IPS-20b (cell line): ENCODE data around the gene DLG1.
A peak's percentile ranks its signal among the peaks of the same experiment; 100 is the strongest.

Experiments used
- H3K27ac ChIP-seq: one replicate; pipeline ENCODE4 v1.5.1; 2013; ENCODE audit warnings: low read length
- H3K27me3 ChIP-seq: 2 replicates; pipeline ENCODE4 v1.6.1; 2013; ENCODE audit warnings: mild to moderate bottlenecking, low read length, inconsistent platforms; ENCODE audit not compliant: insufficient read depth
- H3K36me3 ChIP-seq: 2 replicates; pipeline ENCODE4 v1.6.1; 2013; ENCODE audit warnings: low read depth, mild to moderate bottlenecking, inconsistent platforms, low read length, moderate library complexity; ENCODE audit not compliant: insufficient read depth
- H3K4me1 ChIP-seq: 2 replicates; pipeline ENCODE4 v1.6.1; 2013; ENCODE audit warnings: mild to moderate bottlenecking, control low read depth, inconsistent platforms, low read length, moderate library complexity; ENCODE audit not compliant: insufficient read depth
- H3K4me3 ChIP-seq: 2 replicates; pipeline ENCODE4 v1.5.1; 2013; ENCODE audit warnings: mild to moderate bottlenecking, low read length, inconsistent platforms
- H3K9ac ChIP-seq: 2 replicates; pipeline ENCODE4 v1.6.1; 2013; ENCODE audit warnings: low read depth, mild to moderate bottlenecking, inconsistent platforms, low read length, moderate library complexity
- H3K9me3 ChIP-seq: 2 replicates; pipeline ENCODE4 v1.6.1; 2013; ENCODE audit warnings: mild to moderate bottlenecking, low read depth, low read length, inconsistent platforms; ENCODE audit not compliant: insufficient read depth

The DLG1 gene

GRCh38 chr3:197298341-197298944 is at the start of gene DLG1:
DLG1 (minus strand) TSS chr3:197298612; CDS start chr3:197297204, 1,408 bp downstream.
- Histone ChIP-seq H3K27ac (peak within 1 kb of the TSS; percentile 85), H3K9me3 (no peaks in the 10 kb centered on the region), H3K4me1 (peaks cover 14% of the 10 kb centered on the region), H3K36me3 (peaks cover 29% of the 10 kb centered on the region), H3K27me3 (peaks cover 13% of the 10 kb centered on the region; the same call in 1 of the 2 replicates), H3K4me3 (peak within 1 kb of the TSS; percentile 99), H3K9ac (peak within 1 kb of the TSS; percentile 95)

GRCh38 chr3:197348014-197348413 is 49.6 kb upstream of the DLG1 start:
- Histone ChIP-seq H3K36me3 (no peaks in the 10 kb centered on the region), H3K4me1 (peaks cover 3% of the 10 kb centered on the region; the same call in 1 of the 2 replicates), H3K27me3 (no peaks in the 10 kb centered on the region), H3K9ac (no peak overlapping the region), H3K9me3 (no peaks in the 10 kb centered on the region), H3K27ac (no peak overlapping the region), H3K4me3 (no peak overlapping the region)

GRCh38 chr3:197345390-197345789 is 47.0 kb upstream of the DLG1 start:
- Histone ChIP-seq H3K4me1 (no peaks in the 10 kb centered on the region), H3K4me3 (no peak overlapping the region), H3K9me3 (no peaks in the 10 kb centered on the region), H3K27ac (no peak overlapping the region), H3K36me3 (no peaks in the 10 kb centered on the region), H3K27me3 (no peaks in the 10 kb centered on the region), H3K9ac (no peak overlapping the region)

- Histone ChIP-seq H3K36me3 (no peaks in the 10 kb centered on the region), H3K27me3 (no peaks in the 10 kb centered on the region), H3K9ac (no peak overlapping the region), H3K4me1 (no peaks in the 10 kb centered on the region), H3K27ac (no peak overlapping the region), H3K4me3 (no peak overlapping the region), H3K9me3 (no peaks in the 10 kb centered on the region)
These were observed 46.3 kb upstream of the DLG1 start for GRCh38 chr3:197344582-197345318.

- no peaks in the 10 kb centered on the region for H3K4me1 ChIP-seq
- H3K9me3 ChIP-seq: no peaks in the 10 kb centered on the region
- no peak overlapping the region for H3K9ac ChIP-seq
- H3K27me3 ChIP-seq: no peaks in the 10 kb centered on the region
- no peak overlapping the region for H3K4me3 ChIP-seq
- no peaks in the 10 kb centered on the region for H3K36me3 ChIP-seq
- no peak overlapping the region for H3K27ac ChIP-seq
These were observed 45.4 kb upstream of the DLG1 start for GRCh38 chr3:197343656-197344408.

GRCh38 chr3:197343111-197343510 is 44.7 kb upstream of the DLG1 start:
- Histone ChIP-seq H3K4me3 (no peak overlapping the region), H3K27me3 (no peaks in the 10 kb centered on the region), H3K4me1 (no peaks in the 10 kb centered on the region), H3K9ac (no peak overlapping the region), H3K36me3 (no peaks in the 10 kb centered on the region), H3K27ac (no peak overlapping the region), H3K9me3 (no peaks in the 10 kb centered on the region)

- Histone ChIP-seq H3K9ac (no peak overlapping the region), H3K9me3 (no peaks in the 10 kb centered on the region), H3K4me3 (no peak overlapping the region), H3K4me1 (no peaks in the 10 kb centered on the region), H3K27me3 (no peaks in the 10 kb centered on the region), H3K27ac (no peak overlapping the region), H3K36me3 (no peaks in the 10 kb centered on the region)
These were observed 42.1 kb upstream of the DLG1 start for GRCh38 chr3:197340521-197340871.

GRCh38 chr3:197339841-197340520 is 41.6 kb upstream of the DLG1 start:
- H3K4me3 ChIP-seq: no peak overlapping the region
- no peak overlapping the region for H3K27ac ChIP-seq
- H3K9ac ChIP-seq: no peak overlapping the region
- H3K4me1 ChIP-seq: no peaks in the 10 kb centered on the region
- H3K27me3 ChIP-seq: no peaks in the 10 kb centered on the region
- no peaks in the 10 kb centered on the region for H3K9me3 ChIP-seq
- H3K36me3 ChIP-seq: no peaks in the 10 kb centered on the region

- H3K9ac ChIP-seq: no peak overlapping the region
- H3K9me3 ChIP-seq: no peaks in the 10 kb centered on the region
- H3K4me3 ChIP-seq: no peak overlapping the region
- H3K27ac ChIP-seq: no peak overlapping the region
- H3K27me3 ChIP-seq: no peaks in the 10 kb centered on the region
- H3K4me1 ChIP-seq: no peaks in the 10 kb centered on the region; the same call in 1 of the 2 replicates
- H3K36me3 ChIP-seq: no peaks in the 10 kb centered on the region
These were observed 40.2 kb upstream of the DLG1 start for GRCh38 chr3:197338586-197338985.

- Histone ChIP-seq H3K9me3 (no peaks in the 10 kb centered on the region), H3K27ac (no peak overlapping the region), H3K4me1 (no peaks in the 10 kb centered on the region; the same call in 1 of the 2 replicates), H3K9ac (no peak overlapping the region), H3K4me3 (no peak overlapping the region), H3K27me3 (no peaks in the 10 kb centered on the region), H3K36me3 (no peaks in the 10 kb centered on the region)
These were observed 39.2 kb upstream of the DLG1 start for GRCh38 chr3:197337656-197338055.

- Histone ChIP-seq H3K4me1 (no peaks in the 10 kb centered on the region; the same call in 1 of the 2 replicates), H3K27ac (no peak overlapping the region), H3K4me3 (no peak overlapping the region), H3K36me3 (no peaks in the 10 kb centered on the region), H3K27me3 (no peaks in the 10 kb centered on the region), H3K9ac (no peak overlapping the region), H3K9me3 (no peaks in the 10 kb centered on the region)
These were observed 38.8 kb upstream of the DLG1 start for GRCh38 chr3:197337214-197337613.
